H7 (cell line): ENCODE data around the gene FOXO6. TPM values are rescaled to one million over a fixed set of nuclear protein-coding genes. Genes with fewer than 3 reads are reported as not detected.

ENCODE experiments used
- DNase-seq: peaks from one replicate; pipeline ENCODE4 v3.0.0; 2012
- H3K27me3 ChIP-seq: 2 replicates; pipeline ENCODE4 v1.6.0; 2011; ENCODE audit warnings: mild to moderate bottlenecking, low read length; ENCODE audit not compliant: control insufficient read depth, insufficient read depth
- H3K36me3 ChIP-seq: replicated peaks from 2 replicates; pipeline ENCODE4 v1.5.1; 2011; ENCODE audit warnings: low read length; ENCODE audit not compliant: control insufficient read depth, insufficient read depth
- H3K4me3 ChIP-seq: 2 replicates; pipeline ENCODE4 v1.5.1; 2011; ENCODE audit warnings: low read depth, mild to moderate bottlenecking, control low read depth, low read length, moderate library complexity; ENCODE audit not compliant: insufficient read depth
- total RNA-seq: library from RNA; depleted of rRNA; stranded (reverse); fragments of >200 nt; shearing (Covaris generic); gene quantifications from 2 replicates; pipeline ENCODE4 v1.2.3, GENCODE V29; 2014; rRNA removed

FOXO6 gene
- total RNA-seq, result 0.97 and 1.00 TPM in 2 replicates

DNA sequence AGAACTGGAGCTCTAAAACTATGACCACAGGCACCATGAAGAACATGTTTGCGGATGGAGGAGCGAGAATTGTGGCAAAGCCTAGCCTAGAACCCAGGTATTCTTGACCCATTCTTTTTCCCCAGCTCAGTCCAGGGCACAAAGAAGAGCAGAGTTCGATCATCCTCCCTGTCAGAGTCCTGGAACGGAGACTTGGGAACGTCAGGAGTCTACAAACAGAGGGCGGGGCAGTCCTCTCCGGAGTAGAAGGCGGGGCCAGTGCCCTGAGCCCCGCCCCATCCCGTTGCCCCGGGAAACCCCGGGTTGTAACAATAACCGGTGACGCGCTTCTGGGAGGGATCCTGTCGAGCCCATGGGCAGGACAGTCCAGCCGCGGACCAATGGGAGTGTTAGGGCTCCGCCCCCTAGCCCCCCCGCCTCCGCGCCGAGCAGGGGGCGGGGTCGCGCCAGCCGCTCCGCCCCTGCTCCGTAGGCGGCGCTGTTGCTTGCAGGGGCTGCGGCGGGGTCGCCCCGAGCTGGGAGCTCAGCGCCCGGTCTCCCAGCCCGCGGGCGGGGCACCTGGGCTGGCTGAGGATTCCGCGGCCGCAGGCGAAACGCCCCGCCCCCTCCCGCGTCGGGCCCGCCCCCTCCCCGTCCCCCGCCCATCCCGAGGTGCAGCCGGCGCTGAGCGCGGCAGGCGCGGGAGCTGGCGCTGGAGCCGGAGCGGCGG lies at the start of gene FOXO6:
Gene FOXO6 (plus strand): TSS at position 649 of the 709 bp plus-strand sequence.
- H3K4me3 ChIP-seq, result peak within 1 kb of the TSS; percentile 48
- peaks cover 62% of the 10 kb centered on the region for H3K27me3 ChIP-seq
- no peaks in the 10 kb centered on the region for H3K36me3 ChIP-seq
- peak; percentile 100 for DNase-seq

DNA sequence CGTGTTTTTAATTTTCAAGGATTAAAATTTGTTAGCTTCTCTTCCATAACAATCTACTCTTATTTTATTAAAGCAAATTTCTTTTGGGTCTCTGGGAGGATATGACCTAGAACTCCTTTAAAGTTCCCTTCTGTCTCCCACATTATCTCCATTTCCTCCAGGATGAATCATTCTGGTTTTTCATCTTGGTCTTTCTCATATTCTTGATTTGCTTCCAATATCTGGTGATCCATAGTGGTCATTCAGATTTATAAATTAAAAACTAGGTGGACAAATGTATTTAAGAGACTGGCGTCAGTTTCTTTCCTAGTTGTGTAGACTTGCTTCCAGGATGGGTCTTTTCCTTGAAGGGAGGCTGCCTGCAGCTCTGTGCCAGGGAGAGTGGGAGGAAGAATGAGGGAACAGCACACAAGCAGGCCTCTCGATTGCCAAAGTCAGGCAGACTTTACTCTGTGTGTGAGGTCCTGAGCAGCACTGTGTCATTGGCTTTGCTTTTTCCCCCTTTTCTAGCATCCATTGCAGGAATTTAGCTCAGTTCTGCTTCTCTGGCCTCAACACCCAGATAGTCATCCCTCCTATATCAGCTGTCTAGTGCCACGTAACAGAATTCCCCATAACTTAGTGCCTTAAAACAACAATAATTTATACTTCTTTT lies 48.1 kb upstream of the FOXO6 start:
- no peaks in the 10 kb centered on the region for H3K36me3 ChIP-seq
- no peak for DNase-seq
- no peak overlapping the region for H3K4me3 ChIP-seq
- peaks cover 1% of the 10 kb centered on the region; the same call in 1 of the 2 replicates for H3K27me3 ChIP-seq

DNA sequence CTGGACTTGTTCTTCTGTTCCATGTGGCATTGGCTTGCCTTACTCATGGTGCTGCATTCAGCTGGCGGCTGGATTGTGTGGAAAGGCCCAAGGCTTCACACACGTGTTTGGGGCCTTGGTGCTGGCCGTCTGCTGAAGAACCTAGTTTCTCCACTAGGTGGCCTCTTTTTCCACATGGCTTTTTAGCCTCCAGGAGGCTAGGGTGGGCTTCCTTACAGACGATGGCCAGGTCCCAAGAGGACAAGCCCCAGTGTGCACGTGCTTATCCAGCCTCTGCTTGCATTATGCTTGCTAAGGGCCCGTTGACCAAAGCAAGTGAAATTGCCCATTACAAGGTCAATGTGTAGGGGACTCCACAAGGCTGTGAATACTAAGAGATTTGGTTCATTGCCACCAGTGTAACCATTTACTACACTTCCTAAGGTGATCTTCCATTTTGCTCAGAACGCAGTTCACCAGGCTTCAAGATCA lies 47.5 kb upstream of the FOXO6 start:
- no peak overlapping the region for H3K4me3 ChIP-seq
- DNase-seq, result peak; percentile 75
- peaks cover 1% of the 10 kb centered on the region; the same call in 1 of the 2 replicates for H3K27me3 ChIP-seq
- H3K36me3 ChIP-seq, result no peaks in the 10 kb centered on the region

DNA sequence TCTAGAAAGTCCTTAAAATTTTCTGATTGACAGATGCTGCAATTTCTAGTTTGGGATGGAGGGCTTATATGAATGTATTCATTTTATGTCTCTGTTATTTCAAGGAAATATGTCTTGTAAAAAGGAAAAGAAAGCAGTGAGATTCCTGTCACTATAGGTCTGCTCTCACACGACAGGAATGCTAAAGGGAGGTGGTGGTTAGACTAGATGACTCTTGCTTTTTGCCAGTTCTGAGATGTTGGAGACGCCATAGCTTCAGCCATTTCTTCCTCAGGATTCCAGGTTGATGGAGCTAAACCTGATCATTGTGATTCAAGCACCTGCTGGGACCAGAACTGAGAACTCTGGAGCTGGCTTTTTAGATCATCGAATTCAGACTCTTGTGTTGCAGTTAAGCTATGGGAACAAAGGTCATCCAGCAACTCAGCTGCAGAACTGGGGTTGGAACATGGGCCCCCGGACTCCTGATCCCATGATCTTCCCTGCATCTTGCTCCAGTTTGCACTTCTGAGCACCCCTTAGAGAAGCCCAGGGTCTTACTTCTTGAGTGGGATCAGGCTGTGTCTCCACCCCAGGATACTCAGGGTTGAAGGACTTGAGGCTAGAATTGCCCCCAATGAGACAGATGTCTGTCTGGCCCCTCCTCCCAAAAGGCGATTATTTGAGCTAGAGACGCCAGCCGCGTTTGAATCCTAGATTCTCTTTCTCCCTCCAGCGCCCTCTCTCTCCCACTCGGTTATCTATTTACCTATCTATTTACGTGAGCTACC lies 46.7 kb upstream of the FOXO6 start:
- peak; percentile 37 for DNase-seq
- H3K36me3 ChIP-seq, result no peaks in the 10 kb centered on the region
- peaks cover 1% of the 10 kb centered on the region; the same call in 1 of the 2 replicates for H3K27me3 ChIP-seq
- H3K4me3 ChIP-seq, result no peak overlapping the region

DNA sequence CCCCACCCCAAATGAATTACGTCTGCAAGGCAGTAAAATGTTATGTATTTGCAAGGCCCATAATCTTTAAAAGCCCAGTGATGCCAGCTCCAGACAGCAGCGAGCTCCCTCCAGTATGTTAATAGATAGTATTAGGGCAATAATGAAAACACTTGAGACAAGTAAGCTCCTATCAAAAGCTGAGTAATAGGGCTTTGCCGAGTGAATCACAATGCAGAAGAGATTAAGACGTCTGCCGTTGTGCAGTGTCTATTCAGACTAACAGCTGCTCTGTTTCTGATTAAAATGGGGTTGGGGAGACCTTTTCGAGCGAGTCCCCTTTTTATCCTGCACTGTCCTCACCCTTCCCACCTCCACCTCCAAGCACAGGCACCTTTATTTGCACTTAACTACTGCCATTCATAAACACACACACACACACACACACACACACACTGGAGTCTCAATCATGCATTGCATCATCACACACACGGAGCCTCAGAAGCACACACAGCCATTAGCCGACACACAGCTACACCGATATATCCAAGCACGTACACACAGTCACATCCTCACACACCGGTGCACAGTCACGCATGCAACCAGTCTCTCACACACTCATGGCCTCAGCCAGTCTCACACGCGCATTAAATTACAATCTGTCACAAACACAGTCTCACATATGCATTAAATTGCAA lies 46.0 kb upstream of the FOXO6 start:
- DNase-seq, result no peak
- H3K4me3 ChIP-seq, result no peak overlapping the region
- peaks cover 1% of the 10 kb centered on the region; the same call in 1 of the 2 replicates for H3K27me3 ChIP-seq
- H3K36me3 ChIP-seq, result no peaks in the 10 kb centered on the region

DNA sequence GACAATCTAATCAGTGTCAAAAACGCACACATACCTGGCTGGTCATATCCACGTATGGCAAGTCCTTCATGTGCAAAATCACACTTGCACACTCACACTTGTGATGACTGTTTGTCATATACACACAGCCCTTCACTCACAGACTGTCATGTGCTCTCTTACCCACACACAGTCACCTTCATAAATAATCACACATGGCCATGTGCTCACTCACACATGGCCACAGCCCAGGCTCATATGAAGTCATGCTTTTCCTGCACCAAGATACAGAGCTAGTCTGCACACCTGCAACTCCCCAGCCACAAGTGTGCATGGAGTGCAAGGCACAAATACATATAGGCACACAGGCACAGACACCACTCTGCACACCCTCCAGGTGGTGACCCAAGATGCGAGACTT lies 45.4 kb upstream of the FOXO6 start:
- Histone ChIP-seq H3K27me3 (peaks cover 1% of the 10 kb centered on the region; the same call in 1 of the 2 replicates), H3K4me3 (no peak overlapping the region), H3K36me3 (no peaks in the 10 kb centered on the region)
- no peak for DNase-seq

DNA sequence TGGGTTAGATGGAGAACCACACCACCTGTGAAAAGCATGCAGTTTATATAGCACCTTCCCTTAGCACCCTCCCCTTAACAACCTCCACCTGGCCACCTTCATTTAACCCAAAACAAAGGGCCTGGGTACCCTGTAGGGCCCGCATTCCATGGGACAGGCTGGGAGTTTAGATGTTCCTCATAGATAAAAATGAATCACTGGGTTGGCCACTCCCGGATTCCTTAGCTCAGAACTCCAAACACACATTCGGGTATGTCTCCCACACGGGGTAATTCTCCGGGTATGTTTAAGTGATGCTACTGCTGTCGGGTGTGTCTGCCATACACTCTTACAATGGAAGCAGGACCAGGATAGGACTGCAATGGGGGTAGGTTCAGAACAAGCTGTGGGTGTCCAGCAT lies 43.9 kb upstream of the FOXO6 start:
- peaks cover 1% of the 10 kb centered on the region; the same call in 1 of the 2 replicates for H3K27me3 ChIP-seq
- H3K4me3 ChIP-seq, result no peak overlapping the region
- no peak for DNase-seq
- no peaks in the 10 kb centered on the region for H3K36me3 ChIP-seq

DNA sequence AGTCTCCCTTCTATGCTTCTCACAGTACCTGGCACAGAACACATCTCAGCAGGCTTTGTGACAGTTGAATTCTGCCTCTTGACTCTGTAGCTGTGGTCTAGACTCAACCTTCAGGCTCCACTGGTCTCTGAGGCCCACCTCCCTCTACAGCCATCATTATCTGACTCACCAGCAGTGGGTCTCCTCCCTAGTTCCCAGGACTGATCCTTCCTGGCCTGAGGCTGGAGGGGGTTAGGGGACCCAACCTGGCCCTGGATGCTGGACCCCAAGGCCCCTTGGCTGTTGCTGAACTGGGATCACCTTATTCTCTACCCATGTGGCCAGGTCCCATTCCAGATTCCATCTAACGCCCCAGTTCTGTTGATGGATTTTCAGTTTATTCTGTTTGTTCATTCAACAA lies 43.1 kb upstream of the FOXO6 start:
- no peaks in the 10 kb centered on the region for H3K36me3 ChIP-seq
- DNase-seq, result no peak
- no peak overlapping the region for H3K4me3 ChIP-seq
- peaks cover 1% of the 10 kb centered on the region; the same call in 1 of the 2 replicates for H3K27me3 ChIP-seq

DNA sequence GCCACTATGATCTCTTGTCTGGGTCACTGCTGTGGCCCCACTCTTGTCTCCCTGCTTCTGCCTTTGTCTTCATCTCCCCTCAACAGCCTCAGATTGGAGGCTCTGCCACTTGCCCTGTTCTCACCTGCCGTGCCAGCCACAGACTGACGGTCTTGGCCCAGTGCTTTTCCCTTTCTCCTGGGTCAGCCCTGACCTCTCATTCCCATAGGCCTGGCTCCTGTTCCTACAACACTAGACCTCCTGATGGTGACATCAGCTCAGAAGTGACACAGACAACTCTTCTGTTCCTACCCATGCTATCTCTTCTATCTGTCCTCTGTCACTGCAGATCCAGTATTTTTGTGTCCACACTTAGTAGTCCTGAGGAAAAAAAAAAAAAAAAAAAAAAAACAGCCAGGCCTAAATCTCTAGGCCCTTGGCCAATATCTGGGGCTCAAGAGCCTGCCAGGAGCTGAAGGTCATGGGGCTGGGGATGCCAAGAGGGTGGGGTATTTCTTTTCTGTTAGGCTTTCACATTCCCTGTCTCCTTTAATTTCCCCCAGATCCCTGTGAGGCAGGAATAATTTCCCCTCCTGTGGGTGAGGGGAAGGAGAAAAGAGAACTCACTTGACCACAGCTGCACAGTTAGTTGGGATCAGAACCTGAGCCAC lies 42.0 kb upstream of the FOXO6 start:
- H3K4me3 ChIP-seq, result no peak overlapping the region
- no peak for DNase-seq
- no peaks in the 10 kb centered on the region for H3K36me3 ChIP-seq
- peaks cover 1% of the 10 kb centered on the region; the same call in 1 of the 2 replicates for H3K27me3 ChIP-seq

DNA sequence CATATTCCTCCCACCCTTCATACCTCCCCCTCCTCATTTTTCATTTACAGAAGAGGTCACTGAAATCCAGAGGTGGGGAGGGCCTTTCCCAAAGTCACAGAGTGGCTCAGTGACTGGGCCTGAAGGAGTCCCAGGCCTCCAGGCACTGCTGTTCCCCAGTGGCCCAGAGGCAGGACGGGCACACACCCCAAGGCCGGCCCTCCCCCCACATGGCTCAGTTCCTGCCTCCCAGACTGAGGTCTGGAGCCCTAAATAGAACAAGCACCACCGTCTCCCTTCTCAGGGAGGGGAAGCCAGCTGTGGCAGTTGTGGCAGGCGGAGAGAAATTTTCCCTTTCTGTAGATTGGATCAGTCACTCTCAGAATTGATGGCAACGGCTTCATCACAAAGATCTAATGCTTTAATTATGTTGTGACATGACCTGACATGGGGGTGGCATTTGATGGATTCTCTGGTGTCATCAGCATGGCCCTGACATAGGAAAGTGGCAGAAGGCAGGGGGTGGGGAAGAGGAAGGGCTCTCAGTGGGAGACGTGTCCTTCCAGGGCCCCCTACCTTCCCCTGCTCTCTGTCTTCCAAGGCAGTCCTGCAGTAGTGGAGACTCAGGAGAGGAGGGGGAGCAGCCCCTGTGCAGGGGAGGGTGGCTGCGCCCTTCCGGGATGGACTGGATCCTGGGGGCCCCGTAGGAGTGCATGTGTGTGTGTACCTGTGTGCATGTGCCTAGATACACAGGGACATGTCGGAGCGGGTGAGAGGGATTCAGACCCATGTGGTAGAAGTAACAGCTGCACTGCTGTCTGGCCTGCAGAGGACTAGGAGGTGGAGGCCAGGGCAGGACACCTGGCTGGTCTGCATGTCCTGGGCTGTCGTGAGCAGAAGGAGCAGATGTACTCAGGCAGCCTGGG lies 41.2 kb upstream of the FOXO6 start:
- peak; percentile 49 for DNase-seq
- Histone ChIP-seq H3K4me3 (no peak overlapping the region), H3K27me3 (no peaks in the 10 kb centered on the region; the same call in 1 of the 2 replicates)

DNA sequence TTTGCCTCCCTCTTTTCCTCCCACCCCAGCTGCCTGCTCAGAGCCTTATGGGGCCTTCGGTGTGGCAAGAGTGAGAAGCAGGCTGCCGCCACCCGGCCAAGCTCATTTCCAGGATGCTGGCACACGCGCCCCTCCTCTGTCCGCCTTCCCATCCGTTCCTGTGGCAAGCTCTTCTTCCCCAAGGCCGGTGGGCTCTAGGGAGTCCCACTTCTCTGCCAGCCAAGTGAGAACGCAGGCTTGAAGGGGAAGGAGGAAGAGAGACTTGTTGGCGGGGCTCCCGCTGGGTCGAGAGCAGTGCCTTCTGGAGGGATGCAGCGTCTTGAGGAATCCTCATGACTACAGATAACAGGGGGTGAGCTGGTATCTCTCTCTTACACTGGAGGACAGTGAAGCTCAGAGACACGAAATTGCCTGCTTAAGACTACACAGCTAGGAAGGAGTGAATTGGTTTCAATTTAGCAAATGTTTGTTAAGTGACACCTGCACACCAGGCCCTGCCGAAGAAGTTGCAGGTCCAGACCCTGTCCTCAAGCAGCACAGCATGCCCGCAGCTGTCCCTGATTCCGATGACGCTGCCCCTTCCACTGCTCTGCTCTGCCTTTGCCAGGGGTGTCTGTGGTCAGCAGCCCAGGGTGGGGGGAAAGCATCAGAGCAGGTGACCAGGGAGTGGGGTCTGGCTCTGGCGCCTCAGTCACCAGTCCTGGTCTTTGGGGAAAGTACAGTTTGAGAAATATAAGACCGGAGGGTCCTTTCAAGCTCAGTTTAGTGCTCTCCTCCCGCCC lies 40.1 kb upstream of the FOXO6 start:
- Histone ChIP-seq H3K4me3 (no peak overlapping the region), H3K27me3 (no peaks in the 10 kb centered on the region; the same call in 1 of the 2 replicates), H3K36me3 (no peaks in the 10 kb centered on the region)
- DNase-seq, result peak; percentile 36

More for the DNA sequence above, 41.2 kb upstream of the FOXO6 start:
- H3K36me3 ChIP-seq, result no peaks in the 10 kb centered on the region

DNA sequence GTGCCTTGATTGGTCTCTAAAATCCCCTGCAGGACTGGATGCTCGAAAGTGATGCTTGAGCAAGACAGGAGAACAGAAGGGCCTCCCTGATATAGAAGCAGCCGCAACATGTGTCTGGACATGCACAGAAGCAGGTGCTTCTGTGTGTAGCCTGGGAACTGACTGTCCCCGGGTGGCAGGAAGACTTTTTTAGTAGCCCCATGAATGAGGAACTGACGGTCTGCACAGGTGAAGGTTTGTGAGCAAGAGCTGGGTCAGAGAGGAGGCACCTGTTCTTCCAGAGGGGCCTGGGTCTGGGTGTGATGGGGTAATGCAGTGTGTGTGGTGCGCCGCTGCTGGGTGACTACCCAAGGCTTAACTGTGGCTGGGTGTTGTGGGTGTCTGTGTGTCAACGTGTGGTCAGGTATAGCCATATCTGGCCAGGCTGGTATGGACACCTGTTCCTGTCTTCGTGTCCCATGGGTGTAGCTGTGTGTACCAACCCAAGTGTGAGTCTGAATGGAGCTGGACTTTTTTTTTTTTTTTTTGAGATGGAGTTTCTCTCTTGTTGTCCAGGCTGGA lies 39.1 kb upstream of the FOXO6 start:
- Histone ChIP-seq H3K4me3 (no peak overlapping the region), H3K27me3 (no peaks in the 10 kb centered on the region; the same call in 1 of the 2 replicates), H3K36me3 (no peaks in the 10 kb centered on the region)
- DNase-seq, result no peak
